Stromal cell of bone marrow (primary cell): ENCODE measurements around the gene IRGC.

Experiments used
- DNase-seq: peaks from one replicate; pipeline ENCODE4 v3.0.0-alpha.2; 2012; ENCODE audit warnings: low read depth

Gene IRGC

GRCh38 chr19:43724896-43725295 is 9.0 kb downstream of the IRGC start:
- no peak for DNase-seq

- no peak for DNase-seq
Measured at GRCh38 chr19:43725468-43725867, 9.6 kb downstream of the IRGC start.

- DNase-seq, result no peak
Measured at GRCh38 chr19:43726736-43727592, 11.1 kb downstream of the IRGC start.

- DNase-seq, result no peak
Measured at GRCh38 chr19:43727593-43727853, 11.6 kb downstream of the IRGC start.

GRCh38 chr19:43729919-43730318 is 14.0 kb downstream of the IRGC start:
- DNase-seq, result no peak

- no peak for DNase-seq
Measured at GRCh38 chr19:43731346-43731745, 15.5 kb downstream of the IRGC start.

GRCh38 chr19:43731846-43732245 is 16.0 kb downstream of the IRGC start:
- DNase-seq, result no peak

- no peak for DNase-seq
Measured at GRCh38 chr19:43735013-43735412, 19.1 kb downstream of the IRGC start.

- no peak for DNase-seq
Measured at GRCh38 chr19:43735957-43736356, 20.1 kb downstream of the IRGC start.

GRCh38 chr19:43738780-43739211 is 22.9 kb downstream of the IRGC start:
- DNase-seq, result no peak

- DNase-seq, result no peak
Measured at GRCh38 chr19:43739439-43740235, 23.8 kb downstream of the IRGC start.

GRCh38 chr19:43741075-43741825 is 25.4 kb downstream of the IRGC start:
- no peak for DNase-seq

- DNase-seq, result peak; percentile 70
Measured at GRCh38 chr19:43743059-43743458, 27.2 kb downstream of the IRGC start.

GRCh38 chr19:43747557-43748204 is 31.8 kb downstream of the IRGC start:
- no peak for DNase-seq

GRCh38 chr19:43748205-43748594 is 32.3 kb downstream of the IRGC start:
- no peak for DNase-seq

GRCh38 chr19:43748685-43749084 is 32.8 kb downstream of the IRGC start:
- no peak for DNase-seq

GRCh38 chr19:43749152-43749551 is 33.3 kb downstream of the IRGC start:
- no peak for DNase-seq

- DNase-seq, result no peak
Measured at GRCh38 chr19:43749898-43750297, 34.0 kb downstream of the IRGC start.

GRCh38 chr19:43751466-43752220 is 35.8 kb downstream of the IRGC start:
- DNase-seq, result no peak

GRCh38 chr19:43752287-43752875 is 36.5 kb downstream of the IRGC start:
- no peak for DNase-seq

- DNase-seq, result no peak
Measured at GRCh38 chr19:43754253-43754502, 38.3 kb downstream of the IRGC start.
